Left ventricle myocardium inferior (tissue), 1 donor: ENCODE measurements around the gene NTN4. TPM values are rescaled to one million over a fixed set of nuclear protein-coding genes. Genes with fewer than 3 reads are reported as not detected.

Source experiments
- DNase-seq: peaks from one replicate; pipeline ENCODE4 v3.0.0-alpha.2; 2020
- H3K27ac ChIP-seq: fragments of 200-600 bp; replicated peaks from 2 replicates; pipeline ENCODE4 v1.8.0; 2021
- H3K27me3 ChIP-seq: fragments of 200-600 bp; 2 replicates; pipeline ENCODE4 v1.8.0; 2021; ENCODE audit warnings: low read depth
- H3K36me3 ChIP-seq: fragments of 200-600 bp; 2 replicates; pipeline ENCODE4 v1.8.0; 2021
- H3K4me1 ChIP-seq: fragments of 200-600 bp; 2 replicates; pipeline ENCODE4 v1.8.0; 2021
- H3K4me3 ChIP-seq: fragments of 200-600 bp; 2 replicates; pipeline ENCODE4 v1.8.0; 2021; ENCODE audit warnings: mild to moderate bottlenecking, moderate library complexity
- H3K9me3 ChIP-seq: fragments of 200-600 bp; replicated peaks from 2 replicates; pipeline ENCODE4 v1.8.0; 2021
- CTCF ChIP-seq: fragments of 200-600 bp; IDR thresholded peaks from 2 replicates; pipeline ENCODE4 v1.8.0; 2021; ENCODE audit warnings: antibody characterized with exemption, mild to moderate bottlenecking, borderline replicate concordance
- intact Hi-C: fragments of 100-400 bp; cut with micrococcal nuclease; formaldehyde crosslinking; loops from one replicate; pipeline ENCODE4 v1.11.0; 2022
- total RNA-seq: library from RNA; stranded (reverse); fragmentation: NEBNext Ultra II Directional; extraction: Animal tissue kit (Norgen Biotek cat#: 25700); gene quantifications from one replicate; pipeline ENCODE4 v1.2.1, GENCODE V29; 2021
- donor health status: DM: no; HTN: yes; CAD: no; lungs with severe emphysema.

NTN4 gene
- total RNA-seq, 1 donor from 2014 or later = 76.8 TPM

GRCh38 chr12:95730457-95730856 is 60.1 kb downstream of the NTN4 start:
- intact Hi-C loops = no loop called here

GRCh38 chr12:95726903-95727302 is 63.7 kb downstream of the NTN4 start:
- peaks cover 52% of the 10 kb centered on the region for H3K4me1 ChIP-seq
- H3K9me3 ChIP-seq = peaks cover 11% of the 10 kb centered on the region
- DNase-seq = no peak
- intact Hi-C loops = no loop called here
- no peak overlapping the region for H3K4me3 ChIP-seq
- peaks cover 30% of the 10 kb centered on the region for H3K36me3 ChIP-seq
- TF ChIP-seq CTCF = no peak
- H3K27me3 ChIP-seq = no peaks in the 10 kb centered on the region
- no peak overlapping the region for H3K27ac ChIP-seq

More at GRCh38 chr12:95730457-95730856, 60.1 kb downstream of the NTN4 start:
- peaks cover 11% of the 10 kb centered on the region for H3K9me3 ChIP-seq
- H3K36me3 ChIP-seq = peaks cover 24% of the 10 kb centered on the region
- H3K27me3 ChIP-seq = no peaks in the 10 kb centered on the region
- H3K4me1 ChIP-seq = peaks cover 51% of the 10 kb centered on the region
- no peak overlapping the region for H3K4me3 ChIP-seq
- peak overlapping the region; percentile 16 for H3K27ac ChIP-seq
- DNase-seq = no peak
- no peak for TF ChIP-seq CTCF

- peaks cover 30% of the 10 kb centered on the region for H3K36me3 ChIP-seq
- intact Hi-C loops = no loop called here
- peak overlapping the region; percentile 21 for H3K27ac ChIP-seq
- no peak for TF ChIP-seq CTCF
- no peak overlapping the region for H3K4me3 ChIP-seq
- peaks cover 11% of the 10 kb centered on the region for H3K9me3 ChIP-seq
- no peak for DNase-seq
- H3K4me1 ChIP-seq = peaks cover 49% of the 10 kb centered on the region
- H3K27me3 ChIP-seq = no peaks in the 10 kb centered on the region
Observed at GRCh38 chr12:95724767-95725166, 65.8 kb downstream of the NTN4 start.

- Histone ChIP-seq H3K27ac (peak overlapping the region; percentile 21), H3K4me1 (peaks cover 56% of the 10 kb centered on the region), H3K4me3 (no peak overlapping the region), H3K27me3 (no peaks in the 10 kb centered on the region), H3K9me3 (peaks cover 11% of the 10 kb centered on the region), H3K36me3 (peaks cover 30% of the 10 kb centered on the region)
- DNase-seq = no peak
- TF ChIP-seq CTCF = no peak
- intact Hi-C loops = no loop called here
Observed at GRCh38 chr12:95723693-95724384, 66.7 kb downstream of the NTN4 start.

GRCh38 chr12:95721320-95721719 is 69.2 kb downstream of the NTN4 start:
- H3K27ac ChIP-seq = no peak overlapping the region
- no peak overlapping the region for H3K4me3 ChIP-seq
- intact Hi-C loops = no loop called here
- H3K9me3 ChIP-seq = peaks cover under 1% of the 10 kb centered on the region
- peaks cover 75% of the 10 kb centered on the region for H3K4me1 ChIP-seq
- peaks cover 6% of the 10 kb centered on the region for H3K36me3 ChIP-seq
- TF ChIP-seq CTCF = peak; percentile 27
- no peaks in the 10 kb centered on the region for H3K27me3 ChIP-seq
- no peak for DNase-seq
